Thymus (tissue), 11 donors: ENCODE data around the gene CCNA2. TPM values are rescaled to one million over a fixed set of nuclear protein-coding genes. Genes with fewer than 3 reads are reported as not detected.

Experiments
- DNase-seq, 9 donors: peaks; one replicate each; pipeline ENCODE4 v3.0.0-alpha.2; 2013; ENCODE audit warnings: low spot score in 9 of 9, low read depth in 6 of 9, missing footprints in 1 of 9
- H3K27ac ChIP-seq, 2 donors: one replicate each; pipeline ENCODE4 v1.5.1; 2013; ENCODE audit warnings: control low read depth in 1 of 2, low read depth in 1 of 2, low read length in 1 of 2, mild to moderate bottlenecking in 1 of 2, moderate library complexity in 1 of 2
- H3K27me3 ChIP-seq, 2 donors: one replicate each; pipeline ENCODE4 v1.5.1; 2013; ENCODE audit warnings: low read length in 1 of 2; ENCODE audit not compliant: control insufficient read depth in 2 of 2, insufficient read depth in 1 of 2
- H3K36me3 ChIP-seq, 2 donors: one replicate each; pipeline ENCODE4 v1.5.1; 2013; ENCODE audit warnings: low read length in 1 of 2, mild to moderate bottlenecking in 1 of 2, moderate library complexity in 1 of 2; ENCODE audit not compliant: control insufficient read depth in 2 of 2, insufficient read depth in 2 of 2
- H3K4me1 ChIP-seq, 2 donors: one replicate each; pipeline ENCODE4 v1.5.1; 2013; ENCODE audit warnings: low read length in 2 of 2; ENCODE audit not compliant: control insufficient read depth in 2 of 2, insufficient read depth in 2 of 2
- H3K4me3 ChIP-seq, 2 donors: one replicate each; pipeline ENCODE4 v1.5.1; 2013; ENCODE audit warnings: low read length in 2 of 2, control low read depth in 1 of 2, mild to moderate bottlenecking in 1 of 2
- H3K9me3 ChIP-seq, 2 donors: one replicate each; pipeline ENCODE4 v1.5.1; 2013; ENCODE audit warnings: low read length in 1 of 2, mild to moderate bottlenecking in 1 of 2; ENCODE audit not compliant: control insufficient read depth in 2 of 2, insufficient read depth in 1 of 2
- WGBS: extraction: QIAGEN DNeasy Blood & Tissue Kit; methylation state at CpG from one replicate; pipeline ENCODE4 v1.1.7; 2013; 5-methylcytosine and 5-hydroxymethylcytosine counted together
- polyA plus RNA-seq: library from polyadenylated mRNA; stranded (reverse); fragments of 200-250 nt; gene quantifications from one replicate; pipeline ENCODE4 v1.2.3, GENCODE V29; 2013
- total RNA-seq: library from RNA; stranded (reverse); fragments of 120-200 nt; gene quantifications from one replicate; pipeline ENCODE4 v1.2.4, GENCODE V29; 2013
- donor health status: healthy.

CCNA2 gene
- total and polyA plus RNA-seq, 2 donors: 8.8 to 76.3 TPM

GRCh38 chr4:121818215-121818614 lies 5.5 kb downstream of the CCNA2 start:
- DNase-seq: no peak
- 43% methylated on average over 1 of the region's 1 CpG for WGBS
- H3K4me3 ChIP-seq: no peak overlapping the region
- no peaks in the 10 kb centered on the region for H3K9me3 ChIP-seq
- peaks cover 0 to 8% of the 10 kb centered on the region in 2 donors for H3K4me1 ChIP-seq
- no peak overlapping the region for H3K27ac ChIP-seq
- H3K36me3 ChIP-seq: peaks cover 10 to 76% of the 10 kb centered on the region in 2 donors
- H3K27me3 ChIP-seq: no peaks in the 10 kb centered on the region

DNA sequence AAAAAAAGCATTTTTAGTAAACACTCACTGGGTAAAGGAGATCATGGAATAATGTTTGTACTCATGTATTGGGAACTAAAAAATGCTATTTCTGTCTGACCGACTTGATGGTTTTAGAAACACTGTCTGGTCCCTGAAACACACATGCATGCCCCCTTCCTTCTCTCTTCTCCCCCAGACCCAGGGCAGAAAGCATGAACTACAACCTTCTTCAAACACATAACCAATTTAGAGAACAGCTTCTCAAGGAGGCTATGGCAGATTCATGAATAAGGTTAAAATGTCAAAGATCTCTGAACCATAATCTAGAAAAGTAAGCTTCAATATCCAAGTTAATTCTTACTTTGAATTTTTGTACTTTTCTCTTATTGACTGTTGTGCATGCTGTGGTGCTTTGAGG lies 6.0 kb downstream of the CCNA2 start:
- H3K9me3 ChIP-seq: no peaks in the 10 kb centered on the region
- no peaks in the 10 kb centered on the region for H3K27me3 ChIP-seq
- no peak overlapping the region for H3K27ac ChIP-seq
- no peak for DNase-seq
- H3K4me1 ChIP-seq: peaks cover 0 to 6% of the 10 kb centered on the region in 2 donors
- 97% methylated on average over 1 of the region's 1 CpG for WGBS
- peaks cover 10 to 81% of the 10 kb centered on the region in 2 donors for H3K36me3 ChIP-seq
- H3K4me3 ChIP-seq: no peak overlapping the region

- Histone ChIP-seq H3K36me3 (peaks cover 10 to 85% of the 10 kb centered on the region in 2 donors), H3K27me3 (no peaks in the 10 kb centered on the region)
Observed at GRCh38 chr4:121817006-121817405, 6.7 kb downstream of the CCNA2 start.

GRCh38 chr4:121814756-121815155 lies 8.9 kb downstream of the CCNA2 start:
- Histone ChIP-seq H3K27ac (no peak overlapping the region), H3K4me1 (no peaks in the 10 kb centered on the region), H3K27me3 (no peaks in the 10 kb centered on the region), H3K4me3 (no peak overlapping the region), H3K36me3 (peaks cover 17 to 82% of the 10 kb centered on the region in 2 donors), H3K9me3 (no peaks in the 10 kb centered on the region)
- WGBS: 98% methylated on average over 2 of the region's 2 CpGs
- no peak for DNase-seq

More at GRCh38 chr4:121817006-121817405, 6.7 kb downstream of the CCNA2 start:
- Histone ChIP-seq H3K4me1 (no peaks in the 10 kb centered on the region), H3K9me3 (no peaks in the 10 kb centered on the region), H3K4me3 (no peak overlapping the region), H3K27ac (no peak overlapping the region)
- 98% methylated on average over 3 of the region's 3 CpGs for WGBS
- DNase-seq: no peak

- no peak overlapping the region for H3K27ac ChIP-seq
- H3K27me3 ChIP-seq: no peaks in the 10 kb centered on the region
- H3K36me3 ChIP-seq: peaks cover 15 to 85% of the 10 kb centered on the region in 2 donors
- H3K4me3 ChIP-seq: no peak overlapping the region
- DNase-seq: no peak
- no peaks in the 10 kb centered on the region for H3K9me3 ChIP-seq
- H3K4me1 ChIP-seq: no peaks in the 10 kb centered on the region
Observed at GRCh38 chr4:121811122-121811521, 12.6 kb downstream of the CCNA2 start.

- peaks cover 27 to 78% of the 10 kb centered on the region in 2 donors for H3K36me3 ChIP-seq
- no peak overlapping the region for H3K4me3 ChIP-seq
- no peaks in the 10 kb centered on the region for H3K27me3 ChIP-seq
- DNase-seq: no peak
- H3K27ac ChIP-seq: no peak overlapping the region
- H3K4me1 ChIP-seq: no peaks in the 10 kb centered on the region
- H3K9me3 ChIP-seq: no peaks in the 10 kb centered on the region
- 98% methylated on average over 4 of the region's 4 CpGs for WGBS
Observed at GRCh38 chr4:121806411-121806810, 17.3 kb downstream of the CCNA2 start.

DNA sequence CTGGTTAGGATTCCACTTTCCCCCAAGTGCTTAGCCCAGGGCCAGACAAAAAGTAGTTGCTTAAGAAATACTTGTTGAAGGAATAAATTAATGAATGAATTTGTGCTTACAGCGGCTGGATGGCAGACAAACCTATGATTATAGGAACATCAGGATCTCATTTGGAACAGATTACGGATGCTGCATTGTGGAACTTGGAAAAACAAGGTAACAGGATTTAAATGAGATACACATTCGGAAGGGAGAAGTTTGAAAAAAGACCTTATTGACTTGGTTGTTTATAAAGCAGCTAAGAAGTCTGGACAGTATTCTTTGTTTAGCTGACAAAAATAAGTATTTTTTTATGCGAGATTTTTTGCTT lies 22.0 kb downstream of the CCNA2 start:
- no peaks in the 10 kb centered on the region for H3K9me3 ChIP-seq
- H3K4me1 ChIP-seq: peaks cover 7 to 27% of the 10 kb centered on the region in 2 donors
- H3K27ac ChIP-seq: peak overlapping the region; percentile 92
- H3K36me3 ChIP-seq: peaks cover 16 to 39% of the 10 kb centered on the region in 2 donors
- no peak for DNase-seq
- 26% methylated on average over 4 of the region's 4 CpGs for WGBS
- H3K4me3 ChIP-seq: peak overlapping the region; percentile 78 to 97
- no peaks in the 10 kb centered on the region for H3K27me3 ChIP-seq

GRCh38 chr4:121800961-121801714 lies 22.5 kb downstream of the CCNA2 start, which contains the start of gene EXOSC9:
TSS of gene EXOSC9 (plus strand) at chr4:121801323. CDS start at chr4:121801425, 102 bp downstream.
- Histone ChIP-seq H3K27ac (peak within 1 kb of the TSS; percentile 92), H3K36me3 (peaks cover 13 to 34% of the 10 kb centered on the region in 2 donors), H3K4me3 (peak within 1 kb of the TSS; percentile 78 to 97), H3K27me3 (no peaks in the 10 kb centered on the region), H3K4me1 (peaks cover 8 to 29% of the 10 kb centered on the region in 2 donors), H3K9me3 (no peaks in the 10 kb centered on the region)
- peak; percentile 88 to 98 (median 92) for DNase-seq
- under 1% methylated on average over 48 of the region's 48 CpGs for WGBS

GRCh38 chr4:121800638-121800960 lies 23.1 kb downstream of the CCNA2 start:
- H3K27me3 ChIP-seq: no peaks in the 10 kb centered on the region
- DNase-seq: peak in 1 of 9 donors; percentile 10
- H3K4me3 ChIP-seq: peak overlapping the region; percentile 78 to 97
- H3K4me1 ChIP-seq: peaks cover 10 to 35% of the 10 kb centered on the region in 2 donors
- H3K36me3 ChIP-seq: peaks cover 8 to 28% of the 10 kb centered on the region in 2 donors
- peak overlapping the region; percentile 92 for H3K27ac ChIP-seq
- WGBS: 47% methylated on average over 8 of the region's 8 CpGs
- no peaks in the 10 kb centered on the region for H3K9me3 ChIP-seq
